HG03558 (cell line): ENCODE results near the gene ENO1.

Source experiments
- ATAC-seq: cut with Tn5 transposase; IDR thresholded peaks from one replicate; pipeline ENCODE4 v1.9.1; 2021; ENCODE audit warnings: moderate number of reproducible peaks; ENCODE audit not compliant: unreplicated experiment; ENCODE audit errors: extremely low read depth

Gene ENO1

GRCh38 chr1:8873001-8873400 is 5.5 kb downstream of the ENO1 start:
- no peak for ATAC-seq

GRCh38 chr1:8871965-8872399 is 6.5 kb downstream of the ENO1 start:
- no peak for ATAC-seq

DNA sequence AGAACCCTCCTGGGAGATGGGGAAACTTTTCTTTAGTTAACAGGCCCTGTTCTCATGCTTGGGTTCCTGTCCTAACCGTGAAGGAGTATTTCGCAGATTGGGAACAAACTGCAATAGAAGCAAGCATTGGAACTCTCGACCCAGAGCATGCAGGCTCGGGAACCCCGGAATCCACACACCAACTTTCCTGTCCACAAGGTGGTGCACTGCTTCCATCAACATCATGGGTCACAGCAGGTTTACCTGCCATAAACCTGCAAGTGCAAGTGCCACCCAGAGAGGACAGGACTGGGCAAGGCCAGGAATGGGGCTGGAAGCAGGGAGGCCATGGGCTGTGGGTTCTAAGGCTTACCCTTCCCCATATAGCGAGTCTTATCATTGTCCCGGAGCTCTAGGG is 6.9 kb downstream of the ENO1 start:
- ATAC-seq, result no peak

DNA sequence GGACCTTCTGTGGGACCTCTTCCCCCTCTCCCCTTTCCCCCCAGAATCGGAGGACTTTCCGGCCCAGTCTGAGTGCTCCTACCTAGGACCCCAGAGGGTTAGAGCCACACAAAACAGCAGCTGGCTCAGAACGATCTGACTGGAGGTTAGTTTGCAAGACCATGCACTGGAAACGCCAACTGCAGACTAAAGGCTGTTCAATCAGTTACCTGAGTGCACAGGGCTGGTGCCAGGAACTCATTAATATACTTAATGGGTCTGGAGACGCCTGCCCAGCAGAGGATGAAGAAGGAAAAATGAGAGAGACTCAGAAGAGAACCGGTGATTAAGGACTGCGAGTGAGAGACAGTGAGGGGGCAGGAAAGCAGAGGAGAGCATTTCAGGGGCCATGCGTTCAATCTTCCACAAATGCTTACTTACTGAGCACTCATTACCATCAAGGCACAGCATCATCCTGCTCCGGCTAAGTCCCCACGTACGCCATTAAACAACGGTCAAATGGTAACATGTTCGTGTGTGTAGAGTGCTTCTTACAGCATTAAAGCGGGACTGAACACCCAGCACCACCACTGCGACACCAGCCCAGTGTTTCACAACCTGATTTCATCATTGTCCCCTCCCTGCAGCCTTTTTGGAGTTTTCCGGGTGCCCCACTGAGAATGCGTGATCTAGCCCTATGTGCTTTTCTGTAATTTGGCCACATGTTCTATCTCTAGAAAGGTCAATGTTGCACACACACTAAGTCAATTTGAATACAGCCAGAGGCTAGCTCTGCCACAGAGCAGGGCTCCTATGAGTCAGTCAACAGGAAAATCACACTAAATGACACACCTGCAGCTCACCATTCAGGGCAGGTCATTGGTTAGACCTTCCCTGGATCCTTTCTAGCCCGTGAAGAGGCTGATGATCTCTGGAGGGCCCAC is 7.6 kb downstream of the ENO1 start:
- ATAC-seq, result no peak

- no peak for ATAC-seq
Observed at GRCh38 chr1:8870103-8870502, 8.4 kb downstream of the ENO1 start.

GRCh38 chr1:8867878-8868567 is 10.5 kb downstream of the ENO1 start:
- no peak for ATAC-seq

GRCh38 chr1:8866792-8867415 is 11.6 kb downstream of the ENO1 start:
- ATAC-seq, result no peak

- ATAC-seq, result no peak
Observed at GRCh38 chr1:8866173-8866791, 12.2 kb downstream of the ENO1 start.

DNA sequence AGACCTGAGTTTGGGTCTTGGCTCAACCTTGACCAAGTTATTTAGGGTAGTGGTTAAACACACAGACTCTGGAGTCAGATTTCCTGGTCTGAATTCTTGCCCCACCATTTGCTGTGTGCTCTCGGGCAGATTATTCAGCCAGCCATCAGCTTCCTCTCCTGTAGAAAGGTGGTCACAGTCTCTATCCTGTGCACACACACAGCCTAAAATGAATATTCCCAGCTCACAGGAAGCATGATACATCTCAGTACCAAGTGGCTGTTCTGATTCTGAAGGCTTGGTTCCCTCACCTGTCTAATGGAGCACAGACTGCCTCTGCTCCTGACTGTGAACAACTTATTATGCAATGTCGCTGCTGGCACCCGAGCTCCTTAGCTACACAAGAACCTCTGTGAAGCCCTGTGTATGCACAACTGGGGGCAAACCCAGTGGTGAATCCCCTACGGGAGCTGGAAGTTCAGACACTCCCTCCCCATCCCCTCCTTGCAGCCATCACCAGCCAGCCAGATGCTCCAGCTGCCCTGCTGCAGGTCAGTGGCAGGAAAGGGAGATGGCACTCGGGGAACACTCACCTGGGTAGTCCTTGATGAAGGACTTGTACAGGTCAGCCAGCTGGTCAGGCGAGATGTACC is 13.7 kb downstream of the ENO1 start:
- ATAC-seq, result no peak

DNA sequence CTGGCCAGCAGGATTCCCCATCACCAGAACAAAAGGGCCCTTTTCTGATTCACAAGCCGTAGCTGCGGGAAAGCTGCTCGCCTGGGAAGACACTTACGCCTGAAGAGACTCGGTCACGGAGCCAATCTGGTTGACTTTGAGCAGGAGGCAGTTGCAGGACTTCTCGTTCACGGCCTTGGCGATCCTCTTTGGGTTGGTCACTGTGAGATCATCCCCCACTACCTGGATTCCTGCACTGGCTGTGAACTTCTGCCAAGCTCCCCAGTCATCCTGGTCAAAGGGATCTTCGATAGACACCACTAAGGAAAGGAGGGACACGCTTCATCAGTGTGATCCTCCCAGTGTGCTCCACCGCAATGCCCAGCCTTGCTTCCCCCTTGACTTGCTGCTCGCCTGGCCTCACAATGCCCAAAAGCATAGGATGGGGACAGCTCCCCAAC is 14.7 kb downstream of the ENO1 start:
- ATAC-seq, result no peak

DNA sequence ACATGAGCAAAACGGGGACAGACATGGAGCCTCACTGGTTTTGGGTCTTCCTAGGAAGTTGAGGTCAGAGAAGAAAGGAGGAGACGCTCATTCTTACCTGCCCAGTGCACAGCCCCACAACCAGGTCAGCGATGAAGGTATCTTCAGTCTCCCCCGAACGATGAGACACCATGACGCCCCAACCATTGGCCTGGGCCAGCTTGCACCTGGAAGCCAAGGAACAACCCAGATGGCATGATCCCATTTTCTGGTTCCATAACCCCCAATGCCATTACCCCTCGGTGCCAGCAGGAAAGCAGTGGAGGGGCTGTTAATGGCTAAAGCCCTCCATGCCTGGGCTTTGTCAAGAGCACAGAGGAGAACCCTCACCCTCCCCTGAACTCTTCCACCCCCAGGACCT is 15.3 kb downstream of the ENO1 start:
- ATAC-seq, result no peak

GRCh38 chr1:8862528-8862927 is 16.0 kb downstream of the ENO1 start:
- no peak for ATAC-seq

DNA sequence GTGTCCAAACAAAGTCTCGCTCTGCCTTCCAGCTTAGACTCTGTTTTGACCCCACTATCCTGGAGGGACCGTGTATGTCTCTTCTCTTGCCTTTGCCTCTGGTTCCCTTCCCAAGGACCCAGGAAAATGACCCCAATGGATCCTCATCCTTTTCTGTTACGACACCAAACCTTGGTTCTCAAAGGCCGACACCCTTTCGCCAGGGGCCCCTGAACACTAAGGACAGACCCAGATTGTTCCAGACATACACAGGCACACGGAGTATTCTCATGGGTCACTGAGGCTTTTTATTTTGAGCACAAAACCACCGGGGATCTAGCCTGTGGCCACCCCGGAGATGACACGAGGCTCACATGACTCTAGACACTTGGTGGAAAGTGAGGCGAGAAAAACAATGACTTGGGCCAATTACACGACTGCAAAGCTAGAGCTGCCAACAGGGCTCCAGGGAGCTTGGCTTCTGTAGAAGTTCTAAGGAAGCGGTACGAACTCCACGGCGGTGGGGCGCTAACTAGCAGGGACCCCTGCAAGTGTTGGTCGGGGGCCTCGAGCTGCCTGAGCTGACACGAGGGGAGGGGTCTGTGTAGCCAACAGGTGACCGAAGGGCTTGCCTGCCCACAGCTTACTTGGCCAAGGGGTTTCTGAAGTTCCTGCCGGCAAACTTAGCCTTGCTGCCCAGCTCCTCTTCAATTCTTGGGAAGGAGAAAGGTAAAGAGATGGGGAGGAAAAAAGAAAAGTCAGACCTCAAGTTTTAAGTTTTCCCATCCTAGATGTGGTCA is 17.6 kb downstream of the ENO1 start:
- ATAC-seq, result no peak

DNA sequence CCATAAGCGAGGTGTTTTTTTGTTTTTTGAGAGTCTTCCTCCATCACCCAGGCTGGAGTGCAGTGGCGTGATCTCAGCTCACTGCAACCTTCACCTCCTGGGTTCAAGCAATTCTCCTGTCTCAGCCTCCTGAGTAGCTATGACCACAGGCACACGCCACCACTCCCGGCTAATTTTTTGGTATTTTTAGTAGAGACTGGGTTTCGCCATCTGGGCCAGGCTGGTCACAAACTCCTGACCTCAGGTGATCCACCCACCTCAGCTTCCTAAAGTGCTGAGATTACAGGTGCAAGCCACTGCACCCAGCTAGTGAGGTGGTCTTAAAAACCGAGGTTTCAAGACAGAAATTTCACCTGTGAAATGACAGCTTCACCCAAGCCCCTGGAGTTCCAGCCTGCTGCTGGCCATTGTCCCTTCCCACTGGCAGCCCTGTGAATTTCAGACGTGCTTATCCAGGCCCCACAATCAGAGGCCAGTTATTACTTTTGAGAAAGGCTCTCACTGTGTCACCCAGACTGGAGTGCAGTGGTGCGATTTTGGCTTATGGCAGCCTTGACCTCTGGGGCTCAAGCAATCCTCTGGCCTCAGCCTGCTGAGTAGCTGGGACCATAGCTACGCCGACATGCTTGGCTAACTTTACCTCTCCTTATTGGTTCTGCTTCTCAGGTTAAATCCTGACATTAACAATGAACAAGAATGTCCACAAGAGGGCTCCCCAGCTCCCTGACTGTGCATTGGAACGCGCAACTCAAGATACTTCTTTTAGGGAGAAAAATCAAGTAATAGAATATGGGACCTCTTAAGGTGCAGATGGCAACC is 19.4 kb downstream of the ENO1 start:
- ATAC-seq, result no peak

DNA sequence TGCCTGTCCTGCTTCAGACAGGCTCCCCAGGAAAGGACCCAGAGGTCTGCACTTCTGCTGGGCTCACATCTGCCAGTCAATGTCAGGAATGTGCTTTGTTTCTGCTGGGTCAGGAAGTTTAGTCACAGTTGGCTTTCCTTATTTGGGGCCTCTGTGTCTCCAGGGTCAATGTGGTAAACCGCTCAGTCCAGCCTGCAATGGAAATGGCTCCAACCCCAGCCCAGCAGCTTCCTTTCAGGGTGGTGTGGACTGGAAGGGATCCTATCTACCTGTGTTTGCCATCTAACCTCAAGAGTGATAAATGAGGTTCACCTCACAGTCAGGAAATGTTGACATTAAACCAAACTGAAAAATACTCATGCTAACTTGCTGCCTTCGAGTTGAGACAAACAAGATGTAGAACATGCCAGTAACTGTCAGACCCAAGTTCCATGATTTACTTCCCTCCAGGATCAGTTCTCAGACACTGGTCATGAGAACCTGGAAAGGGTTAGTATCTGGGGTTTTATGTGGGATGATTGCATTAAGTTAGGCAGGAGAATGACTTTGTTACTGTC is 20.3 kb downstream of the ENO1 start:
- ATAC-seq, result no peak

- ATAC-seq, result no peak
Observed at GRCh38 chr1:8856689-8857412, 21.6 kb downstream of the ENO1 start.

DNA sequence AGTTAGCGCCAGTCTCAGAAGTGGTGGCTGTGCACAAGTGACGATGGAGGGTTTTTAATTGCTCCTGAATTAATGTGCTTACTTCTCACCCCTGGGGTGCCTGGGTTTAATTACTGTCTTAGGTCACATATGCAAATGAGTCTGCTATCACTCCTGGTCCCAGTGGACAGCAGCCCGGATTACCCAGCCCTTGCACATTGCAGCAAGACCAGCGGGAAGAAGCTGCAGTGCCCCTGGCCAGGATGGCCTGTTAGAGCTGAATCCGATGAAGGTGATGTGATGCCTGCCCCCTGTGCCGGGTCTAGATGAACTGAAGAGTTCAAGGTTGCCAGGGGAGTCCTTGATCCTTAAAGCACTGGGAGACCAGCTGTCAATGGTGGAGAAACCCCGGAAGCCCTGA is 24.2 kb downstream of the ENO1 start:
- no peak for ATAC-seq

- ATAC-seq, result no peak
Observed at GRCh38 chr1:8851060-8851459, 27.4 kb downstream of the ENO1 start.
